Gastrocnemius medialis (tissue), 4 donors: Measurements from ENCODE around the gene GNAI3. TPM values are rescaled to one million over a fixed set of nuclear protein-coding genes. Genes with fewer than 3 reads are reported as not detected.

ENCODE experiments used
- ATAC-seq, 2 donors: fragments of 150-250 bp; one replicate each; pipeline ENCODE4 v1.9.1; 2016
- DNase-seq, 2 donors: peaks; one replicate each; pipeline ENCODE4 v3.0.0-alpha.2; 2019
- H3K27ac ChIP-seq, 4 donors: fragments of 200-600 bp; sonication (generic); 1 replicate in 1 of 4; 2 replicates in 3 of 4; pipeline ENCODE4 v1.5.1; 2016 to 2018; ENCODE audit warnings: mild to moderate bottlenecking in 2 of 4, moderate library complexity in 1 of 4
- H3K27me3 ChIP-seq, 3 donors: fragments of 200-600 bp; sonication (generic) in 2 of 3; 1 replicate in 1 of 3; 2 replicates in 2 of 3; pipeline versions ENCODE4 v1.5.1 to v1.6.0; 2016 to 2019; ENCODE audit warnings: mild to moderate bottlenecking in 1 of 3, moderate library complexity in 1 of 3
- H3K36me3 ChIP-seq, 2 donors: fragments of 200-600 bp; sonication (generic) in 1 of 2; one replicate each; pipeline ENCODE4 v1.5.1; 2017 to 2018
- H3K4me1 ChIP-seq, 2 donors: fragments of 200-600 bp; sonication (generic) in 1 of 2; one replicate each; pipeline ENCODE4 v1.5.1; 2016 to 2017; ENCODE audit warnings: mild to moderate bottlenecking in 2 of 2
- H3K4me3 ChIP-seq, 4 donors: fragments of 200-600 bp; sonication (generic) in 3 of 4; 1 replicate in 1 of 4; 2 replicates in 3 of 4; pipeline ENCODE4 v1.5.1; 2016 to 2019; ENCODE audit warnings: mild to moderate bottlenecking in 2 of 4
- H3K9me3 ChIP-seq, 3 donors: fragments of 200-600 bp; sonication (generic) in 2 of 3; 1 replicate in 1 of 3; 2 replicates in 2 of 3; pipeline ENCODE4 v1.5.1; 2016 to 2019
- CTCF ChIP-seq, 5 experiments: fragments of 450-650 bp in 3 of 5; fragments of 200-600 bp in 2 of 5; sonication (generic) in 2 of 5; IDR thresholded peaks in 4 of 5; conservative IDR thresholded peaks in 1 of 5; 1 replicate in 4 of 5; 2 replicates in 1 of 5; pipeline ENCODE4 v1.5.1; 2016 to 2019; ENCODE audit warnings: antibody characterized with exemption in 5 of 5, mild to moderate bottlenecking in 3 of 5, moderate library complexity in 3 of 5
- POLR2A ChIP-seq, 2 donors: fragments of 450-650 bp; IDR thresholded peaks; one replicate each; pipeline ENCODE4 v1.6.1; 2017; ENCODE audit warnings: antibody characterized with exemption in 2 of 2, mild to moderate bottlenecking in 2 of 2, moderate library complexity in 2 of 2
- in situ Hi-C, 4 donors: fragments of 200-750 bp; cut with MboI; loops; one replicate each; pipeline versions ENCODE4 v1.15.0 to v1.8.0; 2017; ENCODE audit warnings: low sequenced_read_pairs in 4 of 4
- intact Hi-C: fragments of 100-400 bp; cut with DNase I; formaldehyde crosslinking; loops from one replicate; pipeline ENCODE4 v1.15.1; 2023; ENCODE audit warnings: low total_unique reads
- total RNA-seq, 4 donors: library from RNA; depleted of rRNA; stranded (reverse); fragments of >200 nt; gene quantifications; one replicate each; pipeline versions ENCODE4 v1.1.0 to v1.2.3, GENCODE V29; 2016

GNAI3 gene
- total RNA-seq, 4 donors from 2014 or later: 0.90 to 2.5 (median 1.8) TPM

- no peak for TF ChIP-seq CTCF (IDR thresholded peaks at IDR 0.05 in 4 of 5, conservative IDR thresholded peaks at IDR 0.05 in 1 of 5)
- TF ChIP-seq POLR2A (IDR thresholded peaks at IDR 0.05): no peak
- ATAC-seq (no peak), DNase-seq (no peak)
- intact Hi-C loops (no loop called here), in situ Hi-C loops (no loop called here)
- no peak overlapping the region for H3K27ac ChIP-seq
- no peaks in the 10 kb centered on the region for H3K27me3 ChIP-seq
- H3K9me3 ChIP-seq: no peaks in the 10 kb centered on the region
- H3K4me1 ChIP-seq: peaks cover 0 to 15% of the 10 kb centered on the region in 2 donors
- H3K36me3 ChIP-seq: peaks cover 0 to 14% of the 10 kb centered on the region in 2 donors
- no peak overlapping the region for H3K4me3 ChIP-seq
Observed at GRCh38 chr1:109501644-109502363, 46.6 kb upstream of the GNAI3 start.

- peaks cover 0 to 19% of the 10 kb centered on the region in 2 donors for H3K4me1 ChIP-seq
- peak overlapping the region in 1 of 4 donors; percentile 16 for H3K27ac ChIP-seq
- peaks cover 0 to 8% of the 10 kb centered on the region in 2 donors for H3K36me3 ChIP-seq
- in situ Hi-C loops (no loop called here), intact Hi-C loops (no loop called here)
- no peak overlapping the region for H3K4me3 ChIP-seq
- DNase-seq (no peak), ATAC-seq (no peak)
- H3K9me3 ChIP-seq: no peaks in the 10 kb centered on the region
- no peaks in the 10 kb centered on the region for H3K27me3 ChIP-seq
- TF ChIP-seq POLR2A (IDR thresholded peaks at IDR 0.05): no peak
- no peak for TF ChIP-seq CTCF (IDR thresholded peaks at IDR 0.05 in 4 of 5, conservative IDR thresholded peaks at IDR 0.05 in 1 of 5)
Observed at GRCh38 chr1:109502364-109502851, 46.0 kb upstream of the GNAI3 start.

GRCh38 chr1:109503935-109504334, 44.5 kb upstream of the GNAI3 start:
- Histone ChIP-seq H3K36me3 (peaks cover 0 to 4% of the 10 kb centered on the region in 2 donors), H3K4me3 (no peak overlapping the region), H3K27me3 (no peaks in the 10 kb centered on the region), H3K9me3 (no peaks in the 10 kb centered on the region), H3K4me1 (peaks cover 2 to 32% of the 10 kb centered on the region in 2 donors), H3K27ac (peak overlapping the region in 1 of 4 donors; percentile 34)
- no peak for DNase-seq
- intact Hi-C loops: no loop called here
- ATAC-seq: no peak
- in situ Hi-C loops: no loop called here
- TF ChIP-seq CTCF (IDR thresholded peaks at IDR 0.05 in 4 of 5, conservative IDR thresholded peaks at IDR 0.05 in 1 of 5) (no peak), POLR2A (IDR thresholded peaks at IDR 0.05) (no peak)

GRCh38 chr1:109504974-109505373, 43.4 kb upstream of the GNAI3 start:
- no peak for DNase-seq
- Histone ChIP-seq H3K9me3 (no peaks in the 10 kb centered on the region), H3K27me3 (no peaks in the 10 kb centered on the region), H3K36me3 (peaks cover 0 to 4% of the 10 kb centered on the region in 2 donors), H3K4me1 (peaks cover 4 to 36% of the 10 kb centered on the region in 2 donors), H3K4me3 (no peak overlapping the region), H3K27ac (no peak overlapping the region)
- TF ChIP-seq POLR2A (IDR thresholded peaks at IDR 0.05) (no peak), CTCF (IDR thresholded peaks at IDR 0.05 in 4 of 5, conservative IDR thresholded peaks at IDR 0.05 in 1 of 5) (no peak)
- intact Hi-C loops: no loop called here
- in situ Hi-C loops: no loop called here
- no peak for ATAC-seq
